RKO (cell line): ENCODE measurements around the gene VTCN1.

Source experiments
- DNase-seq: peaks from one replicate; pipeline ENCODE4 v3.0.0-alpha.2; 2016; ENCODE audit warnings: low spot score

Gene VTCN1

GRCh38 chr1:117094841-117095604 is 115.7 kb downstream of the VTCN1 start:
- no peak for DNase-seq

- peak; percentile 87 for DNase-seq
Measured at GRCh38 chr1:117093870-117094621, 116.7 kb downstream of the VTCN1 start.
